Esophagus muscularis mucosa (tissue), 4 donors: ENCODE results near the gene ANKRD40CL. TPM values are rescaled to one million over a fixed set of nuclear protein-coding genes. Genes with fewer than 3 reads are reported as not detected.

Experiments
- DNase-seq: peaks from one replicate; pipeline ENCODE4 v3.0.0-alpha.2; 2017; ENCODE audit errors: extremely low spot score
- H3K27ac ChIP-seq, 4 donors: fragments of 200-600 bp; sonication (generic); replicated peaks in 1 of 4; 1 replicate in 3 of 4; 2 replicates in 1 of 4; pipeline ENCODE4 v1.5.1; 2016 to 2019; ENCODE audit warnings: mild to moderate bottlenecking in 1 of 4
- H3K27me3 ChIP-seq, 4 donors: fragments of 200-600 bp; sonication (generic); one replicate each; pipeline versions ENCODE4 v1.5.1 to v1.6.0; 2016 to 2019
- H3K36me3 ChIP-seq, 4 donors: fragments of 200-600 bp; sonication (generic); one replicate each; pipeline ENCODE4 v1.5.1; 2016 to 2019
- H3K4me1 ChIP-seq, 4 donors: fragments of 200-600 bp; sonication (generic); one replicate each; pipeline ENCODE4 v1.5.1; 2016 to 2019
- H3K4me3 ChIP-seq, 4 donors: fragments of 200-600 bp; sonication (generic); 1 replicate in 2 of 4; 2 replicates in 2 of 4; pipeline ENCODE4 v1.5.1; 2016 to 2019; ENCODE audit warnings: mild to moderate bottlenecking in 4 of 4, moderate library complexity in 1 of 4
- H3K9me3 ChIP-seq, 4 donors: fragments of 200-600 bp; sonication (generic); 1 replicate in 3 of 4; 2 replicates in 1 of 4; pipeline ENCODE4 v1.5.1; 2016 to 2019
- EP300 ChIP-seq: sonication (generic); formaldehyde crosslinking; IDR thresholded peaks from one replicate; pipeline ENCODE4 v1.6.1; 2017; ENCODE audit warnings: antibody characterized with exemption
- POLR2A ChIP-seq: fragments of 450-650 bp; IDR thresholded peaks from one replicate; pipeline ENCODE4 v1.6.1; 2017; ENCODE audit warnings: antibody characterized with exemption, moderate library complexity, mild to moderate bottlenecking, low read depth
- POLR2AphosphoS5 ChIP-seq, 2 donors: sonication (generic); formaldehyde crosslinking; IDR thresholded peaks; one replicate each; pipeline ENCODE4 v1.6.1; 2017; ENCODE audit warnings: antibody characterized with exemption in 2 of 2
- WGBS: methylation state at CpG from one replicate; pipeline ENCODE4 v1.1.5; 2018; 5-methylcytosine and 5-hydroxymethylcytosine counted together
- intact Hi-C: fragments of 100-400 bp; cut with DNase I; formaldehyde crosslinking; loops from one replicate; pipeline ENCODE4 v1.15.1; 2023
- total RNA-seq, 4 donors: library from RNA; depleted of rRNA; stranded (reverse); fragments of >200 nt; gene quantifications; one replicate each; pipeline versions ENCODE4 v1.1.0 to v1.2.1, GENCODE V29; 2016
- TF ChIP-seq, protein P1 (sequence below), 3 experiments: fragments of 200-600 bp in 2 of 3; fragments of 450-650 bp in 1 of 3; sonication (generic) in 2 of 3; IDR thresholded peaks; one replicate each; pipeline ENCODE4 v1.5.1; 2017 to 2019; ENCODE audit warnings: antibody characterized with exemption in 3 of 3, mild to moderate bottlenecking in 2 of 3, moderate library complexity in 1 of 3

The ANKRD40CL gene
- total RNA-seq, 4 donors from 2014 or later = 0.11 TPM; not detected in 3

DNA sequence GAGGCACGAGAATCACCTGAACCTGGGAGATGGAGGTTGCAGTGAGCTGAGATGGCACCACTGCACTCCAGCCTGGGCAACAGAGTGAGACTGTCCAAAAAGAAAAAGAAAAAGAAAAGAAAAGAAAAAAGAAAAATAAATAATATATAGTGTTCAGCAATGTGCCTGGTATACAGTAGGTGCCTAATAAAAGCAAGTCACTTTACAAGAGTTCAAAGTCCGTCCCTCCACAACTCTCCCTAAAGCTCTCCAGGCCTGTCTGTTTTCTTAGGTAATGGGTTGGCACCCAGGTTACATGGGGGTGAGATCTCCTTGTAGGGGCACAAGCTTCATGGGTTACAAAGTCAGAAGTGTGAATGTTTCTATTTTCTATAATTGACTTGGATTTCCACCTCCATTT is 16.6 kb upstream of the ANKRD40CL start:
- DNase-seq = no peak
- Histone ChIP-seq H3K4me1 (peaks cover 11 to 36% (median 23%) of the 10 kb centered on the region in 4 donors), H3K36me3 (no peaks in the 10 kb centered on the region), H3K4me3 (no peak overlapping the region), H3K27ac (no peak overlapping the region), H3K27me3 (peaks cover 0 to 5% (median 0%) of the 10 kb centered on the region in 4 donors), H3K9me3 (no peaks in the 10 kb centered on the region)
- intact Hi-C loops = loop anchor here (2.0 to 5.0 kb wide), 2 partner anchors 59 to 173 kb away; no protein-coding TSS in a partner anchor
- WGBS = 88% methylated on average over 2 of the region's 2 CpGs
- TF ChIP-seq, protein P1, sequence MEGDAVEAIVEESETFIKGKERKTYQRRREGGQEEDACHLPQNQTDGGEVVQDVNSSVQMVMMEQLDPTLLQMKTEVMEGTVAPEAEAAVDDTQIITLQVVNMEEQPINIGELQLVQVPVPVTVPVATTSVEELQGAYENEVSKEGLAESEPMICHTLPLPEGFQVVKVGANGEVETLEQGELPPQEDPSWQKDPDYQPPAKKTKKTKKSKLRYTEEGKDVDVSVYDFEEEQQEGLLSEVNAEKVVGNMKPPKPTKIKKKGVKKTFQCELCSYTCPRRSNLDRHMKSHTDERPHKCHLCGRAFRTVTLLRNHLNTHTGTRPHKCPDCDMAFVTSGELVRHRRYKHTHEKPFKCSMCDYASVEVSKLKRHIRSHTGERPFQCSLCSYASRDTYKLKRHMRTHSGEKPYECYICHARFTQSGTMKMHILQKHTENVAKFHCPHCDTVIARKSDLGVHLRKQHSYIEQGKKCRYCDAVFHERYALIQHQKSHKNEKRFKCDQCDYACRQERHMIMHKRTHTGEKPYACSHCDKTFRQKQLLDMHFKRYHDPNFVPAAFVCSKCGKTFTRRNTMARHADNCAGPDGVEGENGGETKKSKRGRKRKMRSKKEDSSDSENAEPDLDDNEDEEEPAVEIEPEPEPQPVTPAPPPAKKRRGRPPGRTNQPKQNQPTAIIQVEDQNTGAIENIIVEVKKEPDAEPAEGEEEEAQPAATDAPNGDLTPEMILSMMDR (IDR thresholded peaks at IDR 0.05) = no peak
- TF ChIP-seq EP300 (no peak), POLR2AphosphoS5 (IDR thresholded peaks at IDR 0.05) (no peak), POLR2A (no peak)

DNA sequence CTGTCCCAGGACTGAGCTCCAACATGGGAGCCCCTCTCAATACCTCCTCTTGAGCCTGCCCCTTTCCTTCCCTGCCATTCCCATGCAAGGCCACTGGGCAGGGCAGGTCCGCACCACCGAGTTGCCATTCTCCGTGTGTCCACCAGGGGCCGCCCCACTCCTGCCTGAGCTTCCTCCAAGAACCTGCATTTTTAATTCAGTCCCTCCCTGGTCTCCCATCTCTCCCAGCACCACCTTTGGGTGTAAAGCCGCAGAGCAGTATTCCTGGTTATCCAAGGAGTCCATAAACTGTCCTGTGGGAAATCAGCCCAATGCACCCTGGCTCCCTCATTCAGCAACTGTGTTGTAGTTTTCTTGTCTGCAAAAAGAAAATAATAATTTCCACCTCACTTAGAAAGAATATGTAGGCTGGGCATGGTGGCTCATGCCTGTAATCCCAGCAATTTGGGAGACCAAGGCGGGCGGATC is 15.9 kb upstream of the ANKRD40CL start:
- intact Hi-C loops = loop anchor here (5.0 kb wide), 1 partner anchor 174 kb away; no protein-coding TSS in a partner anchor
- peak; percentile 96 for DNase-seq
- Histone ChIP-seq H3K4me1 (peaks cover 11 to 36% (median 23%) of the 10 kb centered on the region in 4 donors), H3K27ac (no peak overlapping the region), H3K9me3 (no peaks in the 10 kb centered on the region), H3K36me3 (no peaks in the 10 kb centered on the region), H3K4me3 (no peak overlapping the region), H3K27me3 (peaks cover 0 to 5% (median 0%) of the 10 kb centered on the region in 4 donors)
- TF ChIP-seq POLR2AphosphoS5 (IDR thresholded peaks at IDR 0.05) (peak in 1 of 2 donors; percentile 37), POLR2A (no peak), EP300 (no peak)
- TF ChIP-seq, protein P1 (IDR thresholded peaks at IDR 0.05) = peak; percentile 95 to 100 (median 98)
- 19% methylated on average over 7 of the region's 7 CpGs for WGBS

DNA sequence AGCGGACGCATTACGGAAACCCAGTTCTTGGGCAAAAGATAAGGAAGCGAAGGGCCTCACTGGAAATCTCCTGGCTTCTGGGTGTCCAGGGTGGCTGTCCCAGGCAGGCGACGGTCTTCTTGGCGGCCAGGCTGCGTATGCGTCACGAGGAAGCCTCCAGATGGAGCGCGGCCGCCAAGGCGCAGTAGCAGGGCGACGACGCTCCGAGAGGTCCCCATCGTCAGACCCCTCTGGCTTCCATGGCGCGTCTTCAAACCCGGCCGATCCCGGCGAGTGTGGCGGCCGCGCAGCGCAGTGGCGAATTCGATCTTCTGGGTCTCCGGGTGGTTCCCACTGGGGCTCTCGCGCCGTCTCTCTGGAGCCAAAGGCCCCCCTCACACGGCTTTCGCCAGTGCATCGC is 13.8 kb upstream of the ANKRD40CL start:
- H3K36me3 ChIP-seq = no peaks in the 10 kb centered on the region
- intact Hi-C loops = loop anchor here (5.0 kb wide), 1 partner anchor 176 kb away; no protein-coding TSS in a partner anchor
- TF ChIP-seq POLR2AphosphoS5 (IDR thresholded peaks at IDR 0.05) = no peak
- TF ChIP-seq POLR2A = no peak
- TF ChIP-seq, protein P1 (IDR thresholded peaks at IDR 0.05) = no peak
- no peak for TF ChIP-seq EP300
- peak overlapping the region in 3 of 4 donors; percentile 27 to 43 (median 31) for H3K4me3 ChIP-seq
- no peak for DNase-seq
- peaks cover 9 to 24% (median 13%) of the 10 kb centered on the region in 4 donors for H3K4me1 ChIP-seq
- 55% methylated on average over 25 of the region's 38 CpGs for WGBS
- H3K9me3 ChIP-seq = no peaks in the 10 kb centered on the region
- peaks cover 0 to 5% (median 0%) of the 10 kb centered on the region in 4 donors for H3K27me3 ChIP-seq
- H3K27ac ChIP-seq = no peak overlapping the region

- no peaks in the 10 kb centered on the region for H3K9me3 ChIP-seq
- no peak overlapping the region for H3K27ac ChIP-seq
- WGBS = 94% methylated on average over 9 of the region's 9 CpGs
- intact Hi-C loops = loop anchor here (5.0 kb wide), 1 partner anchor 177 kb away; no protein-coding TSS in a partner anchor
- H3K27me3 ChIP-seq = peaks cover 0 to 5% (median 0%) of the 10 kb centered on the region in 4 donors
- H3K36me3 ChIP-seq = no peaks in the 10 kb centered on the region
- TF ChIP-seq EP300 = no peak
- no peak for TF ChIP-seq POLR2AphosphoS5 (IDR thresholded peaks at IDR 0.05)
- TF ChIP-seq POLR2A = no peak
- TF ChIP-seq, protein P1 (IDR thresholded peaks at IDR 0.05) = no peak
- H3K4me3 ChIP-seq = no peak overlapping the region
- DNase-seq = no peak
- peaks cover 0 to 11% (median 2%) of the 10 kb centered on the region in 4 donors for H3K4me1 ChIP-seq
Measured at GRCh38 chr17:50779747-50780353, 12.5 kb upstream of the ANKRD40CL start.
